ENCODE data around the gene ETFRF1. TPM values are rescaled to one million over a fixed set of nuclear protein-coding genes. Genes with fewer than 3 reads are reported as not detected.

ETFRF1 gene
- total RNA-seq, 1 experiment from 2014 or later, result 35.8 TPM

- DNase-seq (ENCODE audit: low spot score), result no peak
- in situ Hi-C loops (cut with HindIII; ENCODE audit: low sequenced_read_pairs), result no loop called here
These were observed 12.4 kb downstream of the ETFRF1 start for GRCh38 chr12:25207411-25207810.

- DNase-seq (ENCODE audit: low spot score), result no peak
- in situ Hi-C loops (cut with HindIII; ENCODE audit: low sequenced_read_pairs), result no loop called here
These were observed 12.8 kb downstream of the ETFRF1 start for GRCh38 chr12:25207846-25208245.

GRCh38 chr12:25208554-25208953 lies 13.5 kb downstream of the ETFRF1 start:
- in situ Hi-C loops (cut with HindIII; ENCODE audit: low sequenced_read_pairs), result no loop called here
- no peak for DNase-seq (ENCODE audit: low spot score)

GRCh38 chr12:25213338-25213737 lies 18.3 kb downstream of the ETFRF1 start:
- no peak for DNase-seq (ENCODE audit: low spot score)
- in situ Hi-C loops (cut with HindIII; ENCODE audit: low sequenced_read_pairs), result no loop called here

GRCh38 chr12:25236190-25236589 lies 41.2 kb downstream of the ETFRF1 start:
- in situ Hi-C loops (cut with HindIII; ENCODE audit: low sequenced_read_pairs), result no loop called here

GRCh38 chr12:25236626-25237025 lies 41.6 kb downstream of the ETFRF1 start:
- in situ Hi-C loops (cut with HindIII; ENCODE audit: low sequenced_read_pairs), result no loop called here
- no peak for DNase-seq (ENCODE audit: low spot score)

More at GRCh38 chr12:25236190-25236589, 41.2 kb downstream of the ETFRF1 start:
- DNase-seq (ENCODE audit: low spot score), result no peak

GRCh38 chr12:25241167-25242020 lies 46.4 kb downstream of the ETFRF1 start:
- DNase-seq (ENCODE audit: low spot score), result peak; percentile 56
- in situ Hi-C loops (cut with HindIII; ENCODE audit: low sequenced_read_pairs), result no loop called here

- no peak for DNase-seq (ENCODE audit: low spot score)
- in situ Hi-C loops (cut with HindIII; ENCODE audit: low sequenced_read_pairs), result no loop called here
These were observed 48.1 kb downstream of the ETFRF1 start for GRCh38 chr12:25242981-25243679.

GRCh38 chr12:25243680-25243990 lies 48.6 kb downstream of the ETFRF1 start:
- no peak for DNase-seq (ENCODE audit: low spot score)
- in situ Hi-C loops (cut with HindIII; ENCODE audit: low sequenced_read_pairs), result no loop called here

- in situ Hi-C loops (cut with HindIII; ENCODE audit: low sequenced_read_pairs), result no loop called here
- no peak for DNase-seq (ENCODE audit: low spot score)
These were observed 50.5 kb downstream of the ETFRF1 start for GRCh38 chr12:25245491-25245890.

- DNase-seq (ENCODE audit: low spot score), result no peak
These were observed 53.1 kb downstream of the ETFRF1 start for GRCh38 chr12:25248137-25248536.

GRCh38 chr12:25248732-25249131 lies 53.7 kb downstream of the ETFRF1 start:
- DNase-seq (ENCODE audit: low spot score), result no peak
- in situ Hi-C loops (cut with HindIII; ENCODE audit: low sequenced_read_pairs), result no loop called here

More at GRCh38 chr12:25248137-25248536, 53.1 kb downstream of the ETFRF1 start:
- in situ Hi-C loops (cut with HindIII; ENCODE audit: low sequenced_read_pairs), result no loop called here

GRCh38 chr12:25249931-25250738 lies 55.1 kb downstream of the ETFRF1 start:
- peak; percentile 55 for DNase-seq (ENCODE audit: low spot score)

GRCh38 chr12:25250744-25251730 lies 56.0 kb downstream of the ETFRF1 start, which contains the start of gene KRAS:
Gene KRAS, minus strand, starts transcription at chr12:25250929.
- in situ Hi-C loops (cut with HindIII; ENCODE audit: low sequenced_read_pairs), result no loop called here
- DNase-seq (ENCODE audit: low spot score), result peak; percentile 93

More at GRCh38 chr12:25249931-25250738, 55.1 kb downstream of the ETFRF1 start:
- in situ Hi-C loops (cut with HindIII; ENCODE audit: low sequenced_read_pairs), result no loop called here

- DNase-seq (ENCODE audit: low spot score), result no peak
- in situ Hi-C loops (cut with HindIII; ENCODE audit: low sequenced_read_pairs), result no loop called here
These were observed 56.7 kb downstream of the ETFRF1 start for GRCh38 chr12:25251769-25252168.

GRCh38 chr12:25252946-25253345 lies 57.9 kb downstream of the ETFRF1 start:
- in situ Hi-C loops (cut with HindIII; ENCODE audit: low sequenced_read_pairs), result no loop called here
- no peak for DNase-seq (ENCODE audit: low spot score)

- in situ Hi-C loops (cut with HindIII; ENCODE audit: low sequenced_read_pairs), result no loop called here
- DNase-seq (ENCODE audit: low spot score), result no peak
These were observed 58.5 kb downstream of the ETFRF1 start for GRCh38 chr12:25253371-25254068.

- DNase-seq (ENCODE audit: low spot score), result no peak
- in situ Hi-C loops (cut with HindIII; ENCODE audit: low sequenced_read_pairs), result no loop called here
These were observed 59.3 kb downstream of the ETFRF1 start for GRCh38 chr12:25254271-25254880.
